ENCODE measurements around the gene ZXDA.

The ZXDA gene

GRCh38 chrX:57929373-57929772 is 19.1 kb upstream of the ZXDA start:
- CTCF ChIA-PET: interaction anchor here (1.0 to 1.6 kb wide), 2 partner anchors 106 to 108 kb away, joined by 4 to 5 read pairs; no protein-coding TSS in a partner anchor

GRCh38 chrX:57925806-57926205 is 15.5 kb upstream of the ZXDA start:
- Histone ChIP-seq H3K4me1 (ENCODE audit: control insufficient read depth, insufficient read depth, low read length) (no peaks in the 10 kb centered on the region), H3K4me3 (ENCODE audit: low read depth, low read length) (no peak overlapping the region), H3K27ac (ENCODE audit: extremely low read depth, low read depth, low read length) (no peak overlapping the region), H3K36me3 (ENCODE audit: control insufficient read depth in 2 of 2, insufficient read depth in 1 of 2, low read length in 2 of 2) (no peaks in the 10 kb centered on the region), H3K9me3 (ENCODE audit: control insufficient read depth, insufficient read depth, low read depth, low read length) (no peaks in the 10 kb centered on the region)
- no peak for TF ChIP-seq GLI2 (tag by site-specific recombination; IDR thresholded peaks at IDR 0.05; ENCODE audit: borderline replicate concordance, low read depth)
- no peak for TF ChIP-seq ZSCAN4 (tag by site-specific recombination; IDR thresholded peaks at IDR 0.05)
- no peak for TF ChIP-seq GLIS2 (tag by site-specific recombination; IDR thresholded peaks at IDR 0.05)
- TF ChIP-seq WT1 (tag by site-specific recombination; IDR thresholded peaks at IDR 0.05): no peak
- no peak for TF ChIP-seq BCL6B (tag by site-specific recombination; IDR thresholded peaks at IDR 0.05)
- TF ChIP-seq ZNF140 (tag by site-specific recombination; IDR thresholded peaks at IDR 0.05): no peak
- TF ChIP-seq ZNF776 (tag by site-specific recombination; IDR thresholded peaks at IDR 0.05; ENCODE audit: borderline replicate concordance): no peak
- TF ChIP-seq ZNF791 (tag by site-specific recombination; IDR thresholded peaks at IDR 0.05): no peak
- no peak for TF ChIP-seq KLF9 (tag by site-specific recombination; IDR thresholded peaks at IDR 0.05; ENCODE audit: low read depth)
- TF ChIP-seq GLIS1 (tag by site-specific recombination; IDR thresholded peaks at IDR 0.05): no peak
- ChIA-PET CTCF (interaction anchor here (0.6 kb wide), 1 partner anchor 1138 kb away, joined by 3 read pairs; no protein-coding TSS in a partner anchor), POLR2A (no interaction called here)

More at GRCh38 chrX:57929373-57929772, 19.1 kb upstream of the ZXDA start:
- Histone ChIP-seq H3K4me1 (ENCODE audit: control insufficient read depth, insufficient read depth, low read length) (no peaks in the 10 kb centered on the region), H3K9me3 (ENCODE audit: control insufficient read depth, insufficient read depth, low read depth, low read length) (no peaks in the 10 kb centered on the region), H3K27ac (ENCODE audit: extremely low read depth, low read depth, low read length) (no peak overlapping the region), H3K36me3 (ENCODE audit: control insufficient read depth in 2 of 2, insufficient read depth in 1 of 2, low read length in 2 of 2) (no peaks in the 10 kb centered on the region), H3K4me3 (ENCODE audit: low read depth, low read length) (no peak overlapping the region)
- POLR2A ChIA-PET: no interaction called here
- TF ChIP-seq EGR2 (tag by site-specific recombination; IDR thresholded peaks at IDR 0.05; ENCODE audit: low read depth) (no peak), ZNF654 (tag by site-specific recombination; IDR thresholded peaks at IDR 0.05; ENCODE audit: low read depth) (peak; percentile 61), PRDM10 (tag by site-specific recombination; IDR thresholded peaks at IDR 0.05) (peak; percentile 46; the same call in 1 of the 2 replicates), GLIS1 (tag by site-specific recombination; IDR thresholded peaks at IDR 0.05) (peak; percentile 19; the same call in 1 of the 2 replicates)

- CTCF ChIA-PET: interaction anchor here (0.6 to 0.7 kb wide), 5 partner anchors 10 to 594 kb away, joined by 3 to 5 read pairs (median 4); no protein-coding TSS in a partner anchor
- 0 out of 2 replicates have a peak, but pooled peaks have one; percentile 26 for TF ChIP-seq ZNF121 (tag by site-specific recombination; IDR thresholded peaks at IDR 0.05)
- TF ChIP-seq ZNF677 (tag by site-specific recombination; IDR thresholded peaks at IDR 0.05): no peak
- peak; percentile 20; the same call in 1 of the 2 replicates for TF ChIP-seq ZNF654 (tag by site-specific recombination; IDR thresholded peaks at IDR 0.05; ENCODE audit: low read depth)
- no peak overlapping the region for H3K27ac ChIP-seq (ENCODE audit: extremely low read depth, low read depth, low read length)
- H3K9me3 ChIP-seq (ENCODE audit: control insufficient read depth, insufficient read depth, low read depth, low read length): no peaks in the 10 kb centered on the region
- no peaks in the 10 kb centered on the region for H3K4me1 ChIP-seq (ENCODE audit: control insufficient read depth, insufficient read depth, low read length)
- no peak overlapping the region for H3K4me3 ChIP-seq (ENCODE audit: low read depth, low read length)
- POLR2A ChIA-PET: no interaction called here
- H3K36me3 ChIP-seq (ENCODE audit: control insufficient read depth in 2 of 2, insufficient read depth in 1 of 2, low read length in 2 of 2): no peaks in the 10 kb centered on the region
Observed at GRCh38 chrX:57918750-57919436, 8.6 kb upstream of the ZXDA start.

Measured in HEK293 (cell line).